Activated gamma-delta T cell treated with anti-CD3 and anti-CD28 coated beads, Interleukin-2, amount 50 U/mL, for 16 hours (primary cell): ENCODE data around the gene BAG1.

Experiments used
- DNase-seq: peaks from one replicate; pipeline ENCODE4 v3.0.0-alpha.2; 2020; ENCODE audit warnings: low read depth

Gene BAG1

DNA sequence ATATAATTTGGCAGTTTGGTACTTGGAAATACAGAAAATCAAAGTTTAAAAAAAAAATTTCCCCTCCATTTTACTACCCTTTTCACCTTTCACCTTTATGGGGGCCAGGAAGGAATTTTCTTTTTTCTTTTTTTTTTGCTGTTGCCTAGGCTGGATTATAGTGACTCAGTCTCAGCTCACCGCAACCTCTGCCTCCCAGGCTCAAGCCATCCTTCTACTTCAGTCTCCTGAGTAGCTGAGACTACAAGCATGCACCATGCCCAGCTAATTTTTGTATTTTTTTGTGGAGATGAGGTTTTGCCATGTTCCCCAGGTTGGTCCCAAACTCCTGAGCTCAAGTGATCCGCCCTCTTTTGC is 9.4 kb upstream of the BAG1 start:
- DNase-seq: no peak

DNA sequence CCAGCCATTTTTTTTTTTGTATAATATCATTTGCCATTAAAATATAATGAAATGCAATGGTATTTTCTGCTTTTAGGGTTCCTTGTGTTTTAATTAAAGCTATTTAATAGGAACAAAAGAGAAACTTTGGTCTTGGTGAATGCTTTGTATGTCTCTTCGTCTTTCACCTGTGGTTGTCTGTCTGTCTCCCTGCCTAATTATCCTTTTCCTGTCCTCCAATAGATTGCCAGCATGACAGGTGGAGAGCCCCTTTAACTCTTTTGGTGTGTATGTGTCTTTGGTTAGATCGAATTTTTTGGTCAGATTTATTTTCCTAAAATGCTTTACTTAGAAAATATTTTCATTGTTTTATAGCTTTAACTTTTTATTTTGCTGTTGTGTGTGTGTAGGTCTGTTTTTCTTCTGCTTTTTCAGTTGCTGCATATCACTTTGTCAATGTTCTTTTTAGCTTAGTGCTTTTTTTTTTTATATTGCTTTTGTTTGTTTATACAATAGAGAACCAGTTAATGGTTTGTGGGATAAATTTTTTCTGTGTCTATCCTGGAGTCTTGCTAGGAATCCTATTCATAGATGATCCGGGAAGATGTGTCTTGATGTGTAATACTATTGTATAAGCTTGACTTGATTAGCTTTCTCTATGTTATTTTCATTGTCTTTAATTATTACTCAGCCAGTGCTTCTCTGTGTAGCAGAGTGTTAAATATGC is 8.9 kb upstream of the BAG1 start:
- DNase-seq: no peak

DNA sequence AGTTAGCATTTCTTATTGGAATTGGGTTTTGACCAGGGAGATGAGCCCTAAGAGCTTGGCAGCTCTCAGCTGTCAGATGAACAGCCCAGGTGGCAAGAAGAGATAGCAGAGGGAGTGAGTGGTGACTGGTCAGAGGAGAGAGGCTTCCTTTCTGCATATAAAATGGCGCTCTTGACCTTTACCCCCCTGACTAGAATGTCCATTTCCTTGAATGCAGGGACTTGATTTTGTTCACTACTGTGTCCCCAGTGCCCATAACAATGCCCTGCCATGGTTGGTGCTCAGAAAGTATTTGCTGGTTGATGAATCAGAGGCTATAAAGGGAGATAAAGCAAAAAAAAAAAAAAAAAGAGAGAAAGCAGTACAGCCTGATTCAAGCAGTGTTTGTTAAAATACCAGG is 7.6 kb upstream of the BAG1 start:
- DNase-seq: no peak

DNA sequence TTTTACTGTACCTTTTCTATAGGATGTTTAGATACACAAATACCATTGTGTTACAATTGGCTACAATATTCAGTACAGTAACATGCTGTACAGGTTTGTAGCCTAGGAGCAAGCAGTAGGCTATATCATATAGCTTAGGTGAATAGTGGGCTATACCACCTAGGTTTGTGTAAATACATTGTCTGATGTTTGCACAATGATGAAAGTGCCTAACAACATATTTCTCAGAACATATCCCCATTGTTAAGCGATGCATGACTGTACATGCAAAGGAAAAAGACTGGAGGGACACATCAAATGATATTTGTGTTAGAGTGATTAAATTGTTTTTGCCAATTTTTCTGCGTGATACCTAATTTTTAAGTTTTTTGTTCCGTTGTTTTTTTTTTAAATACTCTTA is 5.6 kb upstream of the BAG1 start:
- no peak for DNase-seq

DNA sequence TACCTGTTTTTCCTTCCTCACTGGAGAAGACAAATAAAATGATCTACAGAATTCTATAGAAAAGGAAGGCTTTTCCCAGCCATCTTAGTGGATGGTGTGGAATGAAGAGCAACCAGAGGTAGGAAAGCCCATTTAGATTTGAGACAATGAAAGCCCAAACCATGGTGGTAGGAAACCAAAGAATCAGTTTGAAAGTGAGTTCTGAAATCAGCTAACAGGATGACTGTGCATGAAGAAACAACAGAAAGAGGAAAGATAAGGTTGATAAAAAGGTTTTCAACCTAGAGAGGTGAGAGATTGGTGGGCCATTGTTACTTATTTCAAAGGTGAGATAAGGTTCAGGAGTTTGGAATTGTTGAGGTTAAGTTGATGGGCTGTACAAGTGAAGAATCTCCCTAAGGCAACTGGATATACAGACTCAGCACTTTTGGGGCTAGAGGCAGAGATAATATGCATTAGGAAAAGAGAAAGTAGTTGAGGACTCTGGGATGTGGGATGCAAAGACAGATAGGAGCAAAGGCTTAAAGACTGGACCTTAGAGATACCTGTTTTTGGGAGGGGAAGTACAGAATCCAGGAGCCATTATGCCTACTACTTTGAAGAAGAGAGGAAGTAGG is 2.8 kb upstream of the BAG1 start:
- no peak for DNase-seq

DNA sequence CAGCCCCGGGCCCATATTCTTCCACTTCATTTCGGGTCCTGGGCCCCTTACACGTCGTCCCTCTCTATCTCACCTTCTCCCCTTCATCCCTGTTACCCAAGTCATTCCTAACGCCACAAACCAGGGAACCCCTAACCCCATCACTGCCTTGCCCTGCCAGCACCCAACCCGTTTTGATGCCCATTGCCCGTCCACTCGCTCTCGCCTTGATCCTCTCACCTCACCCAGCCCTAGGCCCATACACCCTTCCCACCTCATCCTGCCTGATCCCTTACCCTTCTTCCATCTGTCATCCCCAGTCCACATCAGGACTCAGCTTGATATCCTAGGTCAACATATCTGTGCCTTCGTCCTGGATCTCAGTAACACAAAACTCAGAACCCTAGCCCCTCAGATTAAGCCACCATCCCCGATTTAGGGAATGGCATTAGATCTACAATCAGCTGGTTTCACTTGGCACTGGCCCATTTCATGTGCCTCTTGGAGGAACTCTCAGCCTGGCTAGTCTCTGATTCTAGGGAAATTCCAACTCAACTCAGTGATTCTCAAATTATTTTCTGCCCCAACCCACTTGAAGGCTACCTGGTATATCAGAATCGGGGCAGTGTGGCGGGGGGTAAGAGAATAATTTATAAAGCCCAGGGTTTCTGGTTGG is 830 bp upstream of the BAG1 start:
- no peak for DNase-seq

DNA sequence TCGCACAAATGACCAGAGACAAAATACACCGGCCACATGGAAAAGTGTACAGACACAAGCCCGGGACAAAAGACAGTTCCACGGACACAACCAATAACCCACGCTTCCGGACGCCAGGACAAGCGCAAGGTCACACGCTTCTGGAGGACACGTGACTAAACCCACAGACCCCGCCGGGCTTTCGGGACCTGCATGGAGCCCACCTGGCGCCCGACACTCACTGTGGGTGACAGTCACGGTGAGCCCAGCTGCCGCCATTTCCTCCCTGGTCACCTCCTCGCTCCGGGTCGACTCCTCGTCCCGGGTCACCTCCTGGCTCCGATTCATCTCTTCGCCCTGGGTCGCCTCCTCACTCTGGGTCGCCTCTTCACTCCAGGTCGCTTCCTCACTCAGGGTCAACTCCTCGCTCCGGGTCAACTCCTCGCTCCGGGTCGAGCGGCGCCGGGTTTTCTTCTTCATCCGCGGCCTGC is 470 bp downstream of the BAG1 start:
- no peak for DNase-seq

DNA sequence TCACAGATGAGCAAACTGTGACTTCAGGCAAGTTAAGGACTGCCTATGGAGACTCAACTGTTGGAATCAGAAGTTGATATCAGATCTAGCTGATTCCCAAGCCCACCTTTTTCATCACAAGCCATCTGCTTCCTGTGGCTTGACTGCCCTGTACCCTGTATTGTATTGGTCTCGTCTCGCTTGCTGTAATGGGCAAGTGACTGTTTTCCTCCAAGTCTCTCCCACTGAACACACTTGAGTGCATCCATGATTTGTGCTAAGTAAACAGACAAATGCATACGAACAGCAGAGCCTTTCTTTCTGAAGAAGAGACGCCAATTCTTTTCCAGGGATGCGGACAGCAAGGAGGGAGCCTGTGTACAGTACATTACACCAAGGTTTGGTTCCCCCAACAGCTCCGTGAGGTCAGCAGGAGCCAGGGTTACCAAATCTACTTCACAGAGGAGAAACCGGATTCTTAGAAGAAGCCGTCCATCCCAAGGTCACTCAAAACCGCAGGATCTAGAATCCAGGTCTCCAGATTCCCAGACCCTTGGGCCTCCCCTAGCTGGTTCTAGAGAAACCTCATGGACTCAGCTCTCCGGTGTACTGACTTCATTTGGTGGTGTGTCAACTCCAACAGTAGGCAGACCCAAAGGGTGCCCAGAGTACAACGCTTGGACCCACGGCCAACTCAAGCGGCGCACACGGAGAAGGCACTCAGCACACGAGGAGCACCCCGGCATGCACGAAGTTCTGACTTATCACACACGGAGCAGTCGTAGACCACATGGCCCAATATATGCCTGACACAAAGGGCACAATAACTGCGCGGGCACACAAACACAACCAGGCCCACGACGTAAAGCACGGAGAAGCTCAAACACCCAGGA is 1.1 kb downstream of the BAG1 start:
- no peak for DNase-seq

DNA sequence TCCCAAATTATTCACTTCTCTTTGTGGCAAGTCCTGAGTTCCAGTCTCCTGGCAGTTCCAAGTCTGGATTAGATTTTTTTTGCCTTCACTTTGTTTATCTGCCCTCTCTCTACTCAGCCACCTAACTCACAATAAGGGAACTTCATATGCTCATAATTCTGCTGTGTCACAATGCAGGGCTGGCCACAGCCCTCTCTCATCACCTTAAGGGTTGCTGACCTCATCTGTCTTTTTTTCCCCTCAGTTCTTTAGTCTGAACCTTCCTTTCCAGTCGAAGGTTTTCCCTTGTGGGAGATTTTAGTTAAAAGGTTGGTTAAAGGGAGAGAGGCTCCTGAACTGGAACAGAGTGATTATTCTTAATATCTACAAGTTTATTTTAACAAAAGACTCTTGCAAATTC is 4.1 kb downstream of the BAG1 start:
- DNase-seq: no peak

DNA sequence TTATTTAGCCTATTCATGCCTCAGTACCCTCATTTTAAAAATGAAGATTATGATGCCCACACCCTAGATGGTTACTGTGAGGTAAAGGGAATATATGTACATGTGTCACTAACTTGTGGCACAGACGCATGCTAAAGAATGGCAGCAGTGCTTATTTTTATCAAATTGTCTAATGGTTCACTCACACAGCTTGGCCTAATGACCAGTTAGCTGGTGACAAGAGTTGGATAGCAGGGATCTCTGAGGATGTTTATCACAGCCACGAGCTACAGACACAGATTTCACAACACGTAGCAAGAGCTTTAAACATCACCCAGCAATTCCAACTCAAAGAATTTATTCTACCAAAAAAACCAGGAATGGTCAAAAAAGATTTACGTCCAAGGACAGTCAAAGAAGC is 7.2 kb downstream of the BAG1 start:
- DNase-seq: no peak

DNA sequence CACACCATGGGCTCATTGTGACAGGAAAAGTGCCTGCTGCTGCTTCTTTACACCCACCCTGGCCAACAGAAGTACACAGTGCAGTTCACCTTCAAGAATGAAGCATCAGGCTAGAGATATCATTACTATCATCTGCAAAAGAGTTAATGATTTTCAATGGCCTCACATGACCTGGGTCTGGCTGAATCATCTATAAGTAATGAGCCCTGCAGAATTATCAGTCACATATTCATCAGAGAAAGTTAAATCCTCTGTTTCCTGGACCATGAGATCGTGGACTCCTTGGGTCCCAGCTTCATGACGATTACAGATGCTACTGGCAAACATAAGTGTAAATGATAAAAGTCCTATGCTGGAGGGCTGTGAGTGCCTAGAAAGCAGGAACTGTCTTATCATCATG is 8.3 kb downstream of the BAG1 start:
- DNase-seq: no peak

DNA sequence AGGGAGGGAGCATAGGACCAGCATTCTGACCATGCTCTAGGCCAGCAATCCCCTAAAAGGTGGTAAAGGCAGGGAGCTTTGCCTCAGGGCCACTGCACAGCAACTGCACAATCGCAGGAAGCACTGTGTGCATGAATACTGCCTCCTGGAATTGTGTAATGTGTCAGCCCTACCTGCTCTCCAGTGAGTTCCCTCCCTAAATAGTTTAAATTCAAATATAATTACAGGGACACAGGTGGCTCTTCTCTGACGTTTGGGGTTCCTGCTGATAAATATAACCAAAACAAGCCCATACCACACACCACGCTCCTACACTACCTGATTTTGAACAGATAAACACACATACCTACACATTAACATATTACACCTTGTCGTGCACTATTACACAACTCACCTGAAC is 9.0 kb downstream of the BAG1 start:
- no peak for DNase-seq

DNA sequence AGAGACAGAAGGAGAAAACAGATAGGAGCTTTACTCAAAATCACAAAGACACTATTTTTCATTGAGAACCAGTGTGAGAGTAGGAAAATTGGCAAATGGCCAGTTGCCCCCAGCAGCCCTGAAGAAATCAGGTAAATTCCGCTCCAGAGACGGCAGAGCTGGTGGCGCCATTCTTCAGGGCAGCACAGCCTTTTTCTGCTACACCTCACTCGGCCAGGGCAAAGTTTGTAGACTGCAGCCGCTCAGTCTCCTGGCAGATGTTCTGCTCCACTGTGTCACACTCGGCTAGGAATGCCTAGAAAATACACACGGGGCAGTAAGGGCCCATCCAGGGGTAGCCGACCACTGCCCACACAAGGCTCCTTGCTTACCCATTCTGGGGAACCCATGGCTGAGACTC is 9.5 kb downstream of the BAG1 start:
- no peak for DNase-seq

DNA sequence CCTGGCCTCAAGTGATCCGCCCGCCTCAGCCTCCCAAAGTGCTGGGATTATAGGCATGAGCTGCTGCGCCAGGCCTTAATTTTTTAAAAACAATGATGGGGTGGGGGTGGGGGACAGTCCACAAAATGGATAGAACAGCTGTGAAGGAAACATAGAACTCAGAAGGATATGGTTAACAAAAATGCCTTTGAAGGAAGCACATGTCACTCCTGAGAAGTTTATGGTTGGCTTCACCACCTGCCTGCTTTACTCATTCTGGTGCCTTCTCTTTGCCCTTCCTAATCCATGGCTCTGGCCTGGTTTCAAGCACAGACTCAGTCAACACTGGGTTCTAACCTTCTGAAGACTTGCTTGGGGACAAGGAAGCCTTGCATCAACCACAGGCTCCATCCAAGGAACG is 10.3 kb downstream of the BAG1 start:
- no peak for DNase-seq

DNA sequence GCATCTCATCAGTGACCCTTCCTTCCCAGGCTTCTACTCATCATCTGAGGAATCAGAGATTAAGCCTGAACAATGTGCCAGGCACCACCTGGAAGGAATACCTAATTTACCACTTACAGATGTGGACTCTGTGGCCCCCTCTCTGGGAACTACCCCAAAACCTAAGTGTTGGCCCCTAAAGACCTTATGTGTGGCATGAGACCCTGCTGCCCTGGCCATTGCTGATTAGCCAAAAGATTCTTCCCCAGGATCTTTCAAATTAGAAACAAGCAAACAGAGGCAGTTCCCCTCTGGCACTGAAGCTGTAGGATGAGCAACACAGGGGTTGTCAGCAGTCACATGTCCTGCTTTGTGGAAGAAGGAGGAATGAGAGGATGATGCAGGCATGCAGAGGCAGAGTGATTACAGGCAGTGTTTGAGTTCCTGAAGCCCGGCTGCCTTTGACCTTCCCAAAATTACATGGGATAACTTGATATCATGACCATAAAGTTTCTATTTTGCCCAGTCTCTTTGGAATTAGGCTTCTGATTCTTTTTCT is 14.0 kb downstream of the BAG1 start:
- no peak for DNase-seq

DNA sequence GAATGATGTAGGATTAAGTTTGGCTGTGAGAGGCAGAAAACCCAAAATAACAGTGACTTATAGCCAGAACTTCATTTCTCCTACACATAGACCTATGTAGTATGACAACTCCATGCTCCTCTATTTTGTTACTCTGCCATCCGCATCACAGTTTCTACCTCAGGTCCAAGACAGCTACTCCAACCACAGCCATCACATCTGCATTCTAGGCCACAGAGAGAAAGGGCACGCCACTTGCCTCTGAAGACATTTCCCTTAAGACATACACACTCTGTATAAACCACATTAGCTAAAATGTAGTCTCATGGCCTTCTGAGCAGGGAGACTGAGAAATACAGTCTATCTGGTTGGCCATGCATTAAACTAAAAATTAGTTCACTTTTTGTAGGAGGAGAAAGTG is 14.5 kb downstream of the BAG1 start:
- DNase-seq: no peak

DNA sequence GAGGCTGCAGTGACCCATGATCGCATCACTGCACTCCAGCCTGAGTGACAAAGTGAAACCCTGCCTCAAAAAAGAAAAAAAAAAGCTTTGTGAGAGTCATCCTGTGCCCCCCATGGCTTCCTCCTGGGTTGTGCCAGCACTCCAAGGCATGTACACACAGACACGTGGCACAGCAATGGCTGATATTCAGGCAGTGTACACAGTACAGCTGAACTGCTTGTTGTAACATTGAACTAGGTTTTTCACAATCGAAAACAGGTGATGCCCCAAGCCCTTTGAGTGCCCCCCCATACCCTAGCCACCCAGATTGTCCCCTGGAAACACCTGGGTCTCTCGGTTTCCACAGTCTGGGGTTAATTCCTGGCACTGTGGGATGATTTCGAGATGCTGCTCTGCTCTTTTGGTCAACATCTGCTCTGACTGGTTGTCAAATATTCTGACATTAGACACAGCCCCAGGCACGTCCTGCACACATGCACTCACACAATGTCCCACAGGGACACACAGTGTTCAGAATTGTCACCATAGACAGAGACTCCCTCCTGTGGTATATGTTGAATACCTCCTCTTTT is 15.3 kb downstream of the BAG1 start:
- no peak for DNase-seq

DNA sequence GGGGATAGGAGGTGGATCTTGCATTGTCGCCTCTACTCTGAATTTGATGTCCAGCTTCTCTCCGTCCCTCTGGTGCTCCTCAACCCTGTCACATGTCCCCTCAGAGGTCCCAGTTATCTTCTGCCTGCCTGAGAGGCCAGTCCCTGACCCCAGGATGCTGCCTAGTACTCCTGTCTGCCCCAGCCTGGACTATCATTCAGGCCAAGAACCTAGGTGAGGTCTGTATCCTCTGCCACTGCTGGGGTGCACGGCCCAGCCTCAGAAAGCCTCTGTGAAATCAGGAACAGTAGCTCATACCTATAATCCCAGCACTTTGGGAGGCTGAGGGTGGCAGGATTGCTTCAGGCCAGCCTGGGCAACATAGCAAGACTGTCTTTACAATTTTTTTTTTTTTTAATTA is 15.9 kb downstream of the BAG1 start:
- no peak for DNase-seq

DNA sequence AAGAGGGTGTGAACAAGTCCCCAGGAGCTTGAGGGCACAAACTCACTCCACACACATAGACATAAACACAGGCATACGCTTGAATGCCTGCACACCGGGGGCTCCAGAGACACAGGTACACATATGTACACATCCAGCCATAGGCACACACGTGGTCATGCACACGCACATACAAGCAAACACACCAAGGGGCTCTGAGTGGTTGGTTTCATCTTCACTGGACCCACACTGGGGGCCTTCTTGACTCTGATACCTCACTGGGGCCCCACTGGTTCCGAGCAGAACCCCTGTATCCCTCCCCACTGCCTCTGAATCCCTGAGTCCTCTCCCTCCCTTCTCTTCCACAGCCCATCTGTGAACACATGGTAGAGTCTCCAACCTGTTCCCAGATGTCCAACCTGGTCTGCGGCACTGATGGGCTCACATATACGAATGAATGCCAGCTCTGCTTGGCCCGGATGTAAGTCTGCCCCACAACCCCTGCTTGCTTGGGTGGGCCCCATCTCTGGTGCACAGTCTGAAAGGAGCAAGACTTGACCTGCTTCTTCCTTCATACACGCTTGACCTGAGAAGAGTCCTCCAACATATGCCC is 18.1 kb downstream of the BAG1 start:
- no peak for DNase-seq

DNA sequence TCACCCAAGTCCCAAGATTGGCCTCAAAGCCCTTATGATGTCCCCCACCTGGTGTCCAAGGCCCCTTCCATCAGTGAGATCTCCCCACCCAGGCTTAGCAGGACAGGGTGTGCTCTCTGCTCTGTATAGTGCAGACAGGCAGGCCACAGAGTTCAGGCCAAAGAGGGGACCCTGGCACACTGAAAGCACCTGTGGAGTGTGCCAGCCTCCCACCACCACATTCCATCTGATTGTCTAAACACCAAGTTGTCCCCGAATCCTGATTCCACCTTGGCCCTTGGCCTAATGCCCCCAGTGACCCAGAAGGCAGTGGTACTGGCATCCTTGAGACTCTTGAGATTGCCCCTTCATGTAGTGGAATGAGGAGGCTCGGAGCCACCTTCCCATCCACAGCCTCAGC is 19.2 kb downstream of the BAG1 start:
- no peak for DNase-seq

DNA sequence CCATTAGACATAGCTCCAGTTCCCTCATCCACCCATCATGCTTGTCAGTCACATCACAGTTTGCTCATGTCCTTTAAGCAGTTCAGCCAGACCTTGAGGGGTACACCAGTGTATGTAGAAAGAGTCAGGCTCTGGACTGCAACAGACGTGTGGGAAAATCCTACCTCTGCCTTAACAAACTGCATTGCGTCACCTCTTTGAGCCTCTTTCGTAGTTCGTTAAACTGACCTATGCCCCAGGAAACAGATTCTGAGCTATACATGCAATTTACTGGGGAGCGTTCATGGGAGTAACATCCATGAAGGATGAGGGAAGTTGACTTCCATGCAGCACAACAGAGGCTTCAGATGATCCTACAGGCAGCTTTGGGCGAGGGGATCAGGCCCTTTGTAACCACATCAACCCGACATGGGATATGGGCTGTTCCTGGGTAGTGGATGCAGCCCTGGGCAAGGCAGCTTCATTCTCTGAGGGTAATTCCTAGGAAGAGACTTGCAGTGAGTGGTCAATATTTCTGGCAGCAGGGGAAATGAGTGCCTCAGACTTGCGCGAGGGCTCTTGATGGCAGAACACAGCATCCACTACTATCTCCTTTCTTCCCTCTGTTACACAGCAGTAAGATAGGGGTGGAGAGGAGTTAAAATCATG is 20.2 kb downstream of the BAG1 start:
- no peak for DNase-seq
